Hepatocyte (in vitro differentiated cells): Measurements from ENCODE around the gene CIDEB. TPM values are rescaled to one million over a fixed set of nuclear protein-coding genes. Genes with fewer than 3 reads are reported as not detected.

Experiments used
- DNase-seq: peaks from one replicate; pipeline ENCODE4 v3.0.0-alpha.2; 2016; ENCODE audit warnings: low spot score
- H2AFZ ChIP-seq: fragments of 200-600 bp; sonication (generic); 2 replicates; pipeline ENCODE4 v1.6.0; 2016; ENCODE audit warnings: antibody characterized with exemption, mild to moderate bottlenecking
- H3K27ac ChIP-seq: fragments of 200-600 bp; sonication (generic); 2 replicates; pipeline ENCODE4 v1.5.1; 2016; ENCODE audit warnings: mild to moderate bottlenecking
- H3K27me3 ChIP-seq: fragments of 200-600 bp; sonication (generic); 2 replicates; pipeline ENCODE4 v1.6.1; 2016
- H3K36me3 ChIP-seq: fragments of 200-600 bp; sonication (generic); replicated peaks from 2 replicates; pipeline ENCODE4 v1.5.1; 2016; ENCODE audit warnings: low read depth; ENCODE audit not compliant: insufficient read depth
- H3K4me1 ChIP-seq: fragments of 200-600 bp; sonication (generic); 2 replicates; pipeline ENCODE4 v1.5.1; 2016; ENCODE audit warnings: mild to moderate bottlenecking, moderate library complexity; ENCODE audit not compliant: insufficient read depth
- H3K4me2 ChIP-seq: fragments of 200-600 bp; sonication (generic); 2 replicates; pipeline ENCODE4 v1.6.0; 2016
- H3K4me3 ChIP-seq: fragments of 200-600 bp; sonication (generic); 2 replicates; pipeline ENCODE4 v1.5.1; 2016; ENCODE audit warnings: mild to moderate bottlenecking
- H3K79me2 ChIP-seq: fragments of 200-600 bp; sonication (generic); 2 replicates; pipeline ENCODE4 v1.6.0; 2017; ENCODE audit warnings: mild to moderate bottlenecking
- H3K9me2 ChIP-seq: fragments of 200-600 bp; sonication (generic); replicated peaks from 2 replicates; pipeline ENCODE4 v1.6.0; 2017; ENCODE audit warnings: mild to moderate bottlenecking; ENCODE audit not compliant: insufficient read depth
- H3K9me3 ChIP-seq: fragments of 200-600 bp; sonication (generic); 2 replicates; pipeline ENCODE4 v1.5.1; 2016; ENCODE audit warnings: low read depth, mild to moderate bottlenecking
- H4K20me1 ChIP-seq: fragments of 200-600 bp; sonication (generic); 2 replicates; pipeline ENCODE4 v1.6.0; 2016; ENCODE audit warnings: mild to moderate bottlenecking; ENCODE audit not compliant: insufficient read depth, poor library complexity, severe bottlenecking
- CTCF ChIP-seq: fragments of 200-600 bp; sonication (generic); IDR thresholded peaks from 2 replicates; pipeline ENCODE4 v1.5.1; 2016; ENCODE audit warnings: antibody characterized with exemption, mild to moderate bottlenecking; ENCODE audit not compliant: poor library complexity
- EZH2 ChIP-seq: fragments of 200-600 bp; sonication (generic); IDR thresholded peaks from 2 replicates; pipeline ENCODE4 v1.6.1; 2016; ENCODE audit warnings: antibody characterized with exemption, mild to moderate bottlenecking, borderline replicate concordance
- EZH2phosphoT487 ChIP-seq: fragments of 200-600 bp; sonication (generic); IDR thresholded peaks from one replicate; pipeline ENCODE4 v1.6.1; 2018; ENCODE audit warnings: antibody characterized with exemption, mild to moderate bottlenecking, low read depth, moderate library complexity; ENCODE audit not compliant: unreplicated experiment, severe bottlenecking
- WGBS: methylation state at CpG from one replicate; pipeline ENCODE4 v1.1.6; 2016; ENCODE audit warnings: low lambda C conversion rate; ENCODE audit errors: missing lambda C conversion rate; 5-methylcytosine and 5-hydroxymethylcytosine counted together
- polyA plus RNA-seq: library from polyadenylated mRNA; unstranded; fragments of >200 nt; fragmentation: Nextera tagmentation; extraction: Ambion mirVana; gene quantifications from 2 replicates; pipeline ENCODE4 v1.2.1, GENCODE V29; 2016
- total RNA-seq: library from RNA; depleted of rRNA; stranded (reverse); fragments of >200 nt; gene quantifications from 2 replicates; pipeline ENCODE4 v1.2.3, GENCODE V29; 2014

CIDEB gene
- total and polyA plus RNA-seq, 2 experiments from 2014 or later = 43.0 to 59.9 TPM

- Histone ChIP-seq H3K4me3 (no peak overlapping the region), H3K9me3 (no peaks in the 10 kb centered on the region), H3K4me2 (no peak overlapping the region), H3K36me3 (no peaks in the 10 kb centered on the region), H3K27me3 (peaks cover 10% of the 10 kb centered on the region), H3K79me2 (no peaks in the 10 kb centered on the region), H2AFZ (no peak overlapping the region), H3K27ac (no peak overlapping the region), H3K4me1 (no peaks in the 10 kb centered on the region), H3K9me2 (no peaks in the 10 kb centered on the region), H4K20me1 (no peaks in the 10 kb centered on the region)
- TF ChIP-seq EZH2 = no peak
- no peak for TF ChIP-seq CTCF
- TF ChIP-seq EZH2phosphoT487 = no peak
- DNase-seq = no peak
- 89% methylated on average over 64 of the region's 70 CpGs for WGBS
Measured at GRCh38 chr14:24315807-24316596, 8.2 kb upstream of the CIDEB start.

GRCh38 chr14:24315243-24315806 lies 7.5 kb upstream of the CIDEB start:
- H3K9me3 ChIP-seq = no peaks in the 10 kb centered on the region
- no peaks in the 10 kb centered on the region for H3K4me1 ChIP-seq
- no peaks in the 10 kb centered on the region for H3K36me3 ChIP-seq
- H3K9me2 ChIP-seq = no peaks in the 10 kb centered on the region
- no peak overlapping the region for H3K4me2 ChIP-seq
- no peaks in the 10 kb centered on the region for H3K79me2 ChIP-seq
- DNase-seq = no peak
- H4K20me1 ChIP-seq = no peaks in the 10 kb centered on the region
- 91% methylated on average over 10 of the region's 10 CpGs for WGBS
- H3K27me3 ChIP-seq = peaks cover 10% of the 10 kb centered on the region
- no peak overlapping the region for H3K27ac ChIP-seq
- H3K4me3 ChIP-seq = no peak overlapping the region
- H2AFZ ChIP-seq = no peak overlapping the region
- TF ChIP-seq EZH2 (no peak), EZH2phosphoT487 (no peak), CTCF (no peak)

GRCh38 chr14:24314377-24315193 lies 6.8 kb upstream of the CIDEB start:
- no peaks in the 10 kb centered on the region for H3K9me3 ChIP-seq
- DNase-seq = no peak
- WGBS = 90% methylated on average over 5 of the region's 5 CpGs
- H3K4me3 ChIP-seq = no peak overlapping the region
- H3K9me2 ChIP-seq = no peaks in the 10 kb centered on the region
- H3K4me2 ChIP-seq = no peak overlapping the region
- H3K4me1 ChIP-seq = no peaks in the 10 kb centered on the region
- no peak for TF ChIP-seq EZH2phosphoT487
- no peak for TF ChIP-seq EZH2
- no peak for TF ChIP-seq CTCF
- H3K36me3 ChIP-seq = no peaks in the 10 kb centered on the region
- H3K27ac ChIP-seq = no peak overlapping the region
- no peaks in the 10 kb centered on the region for H4K20me1 ChIP-seq
- no peaks in the 10 kb centered on the region for H3K79me2 ChIP-seq
- H2AFZ ChIP-seq = no peak overlapping the region
- H3K27me3 ChIP-seq = peaks cover 6% of the 10 kb centered on the region
